IPS-15b (cell line): ENCODE results near the gene MKNK1.

Experiments
- H3K27me3 ChIP-seq: one replicate; pipeline ENCODE4 v1.6.1; 2013; ENCODE audit warnings: low read length; ENCODE audit not compliant: control insufficient read depth, insufficient read depth
- H3K36me3 ChIP-seq: one replicate; pipeline ENCODE4 v1.6.1; 2013; ENCODE audit warnings: low read length; ENCODE audit not compliant: control insufficient read depth, insufficient read depth
- H3K4me1 ChIP-seq: one replicate; pipeline ENCODE4 v1.6.1; 2013; ENCODE audit warnings: mild to moderate bottlenecking, low read length; ENCODE audit not compliant: control insufficient read depth, insufficient read depth
- H3K4me3 ChIP-seq: one replicate; pipeline ENCODE4 v1.5.1; 2013; ENCODE audit warnings: low read depth, low read length
- H3K9ac ChIP-seq: one replicate; pipeline ENCODE4 v1.6.1; 2013; ENCODE audit warnings: low read depth, mild to moderate bottlenecking, low read length
- H3K9me3 ChIP-seq: one replicate; pipeline ENCODE4 v1.6.1; 2013; ENCODE audit warnings: mild to moderate bottlenecking, low read length; ENCODE audit not compliant: control insufficient read depth, insufficient read depth

MKNK1 gene

DNA sequence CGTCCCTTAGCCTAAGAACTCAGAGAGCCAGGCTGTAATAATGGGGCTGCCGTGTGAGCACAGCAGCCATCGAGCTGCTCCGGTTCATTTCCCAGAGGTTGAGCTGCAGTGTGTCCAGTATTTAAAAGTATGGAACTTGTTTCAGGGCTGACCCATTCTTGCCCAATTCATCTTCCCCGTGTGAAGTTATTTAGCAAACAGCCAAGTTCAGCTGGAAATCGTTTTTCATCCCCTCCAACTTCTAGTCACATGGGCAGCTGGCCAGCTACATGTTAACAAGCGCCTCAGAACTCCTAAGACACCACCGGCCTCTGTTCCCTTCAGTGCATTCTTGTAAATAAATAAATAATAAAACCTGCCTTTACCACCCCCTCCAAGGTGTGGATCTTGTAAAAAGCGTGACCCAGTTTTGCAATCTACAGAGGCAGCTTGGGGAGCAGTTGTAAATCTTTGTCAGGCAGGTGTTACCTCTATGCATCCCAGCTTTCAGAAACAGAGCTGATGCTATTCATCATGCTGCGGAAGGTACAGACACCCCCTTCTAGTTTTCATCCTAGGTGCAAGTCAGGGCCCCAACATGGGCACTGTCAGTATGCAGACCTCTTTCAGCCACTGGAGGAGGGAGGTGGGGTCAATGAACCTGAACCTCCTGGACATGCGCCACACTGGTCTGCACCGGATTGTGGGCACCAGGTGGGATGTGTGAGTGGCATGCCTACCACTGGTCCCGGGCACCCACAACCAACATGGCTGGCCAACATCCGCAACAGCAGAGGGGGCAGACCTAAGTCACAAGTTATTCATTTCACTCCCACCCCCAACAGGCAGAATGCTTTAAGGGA, 34.0 kb downstream of the MKNK1 start:
- no peaks in the 10 kb centered on the region for H3K9me3 ChIP-seq
- no peaks in the 10 kb centered on the region for H3K4me1 ChIP-seq
- H3K4me3 ChIP-seq, result no peak overlapping the region
- H3K27me3 ChIP-seq, result no peaks in the 10 kb centered on the region
- H3K9ac ChIP-seq, result no peak overlapping the region
- peaks cover 2% of the 10 kb centered on the region for H3K36me3 ChIP-seq

GRCh38 chr1:46569116-46569515, 35.0 kb downstream of the MKNK1 start:
- H3K36me3 ChIP-seq, result peaks cover 2% of the 10 kb centered on the region
- no peaks in the 10 kb centered on the region for H3K9me3 ChIP-seq
- no peaks in the 10 kb centered on the region for H3K4me1 ChIP-seq
- H3K4me3 ChIP-seq, result no peak overlapping the region
- no peak overlapping the region for H3K9ac ChIP-seq
- no peaks in the 10 kb centered on the region for H3K27me3 ChIP-seq

DNA sequence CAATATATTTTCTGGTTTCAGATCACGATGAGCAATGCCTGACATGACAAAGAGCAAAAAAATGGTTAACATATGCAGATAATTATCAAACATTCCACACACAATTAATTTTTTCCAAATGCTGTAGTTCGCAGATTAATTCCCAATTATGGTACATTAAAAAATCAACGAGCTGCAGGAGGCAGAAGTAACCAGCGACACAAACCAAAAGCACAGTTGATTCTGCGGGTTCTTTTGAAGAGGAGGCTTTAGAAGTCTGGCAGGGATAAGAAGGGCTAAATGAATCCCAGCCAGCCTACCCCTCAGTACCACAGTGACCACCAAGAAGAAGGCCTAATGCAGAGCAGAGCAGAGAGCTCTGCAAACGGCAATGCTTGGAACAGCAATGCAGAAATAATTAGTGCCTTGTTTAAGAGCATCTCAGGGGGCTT, 35.6 kb downstream of the MKNK1 start:
- Histone ChIP-seq H3K27me3 (no peaks in the 10 kb centered on the region), H3K9ac (no peak overlapping the region), H3K4me1 (no peaks in the 10 kb centered on the region), H3K9me3 (no peaks in the 10 kb centered on the region), H3K4me3 (no peak overlapping the region), H3K36me3 (peaks cover 2% of the 10 kb centered on the region)

GRCh38 chr1:46563341-46563740, 40.7 kb downstream of the MKNK1 start:
- Histone ChIP-seq H3K36me3 (peaks cover 2% of the 10 kb centered on the region), H3K27me3 (no peaks in the 10 kb centered on the region), H3K4me3 (no peak overlapping the region), H3K9me3 (no peaks in the 10 kb centered on the region), H3K4me1 (no peaks in the 10 kb centered on the region), H3K9ac (no peak overlapping the region)

- Histone ChIP-seq H3K36me3 (peaks cover 2% of the 10 kb centered on the region), H3K27me3 (no peaks in the 10 kb centered on the region), H3K9ac (no peak overlapping the region), H3K9me3 (no peaks in the 10 kb centered on the region), H3K4me3 (no peak overlapping the region), H3K4me1 (peaks cover 3% of the 10 kb centered on the region)
These were observed 41.6 kb downstream of the MKNK1 start for GRCh38 chr1:46562498-46562897.

DNA sequence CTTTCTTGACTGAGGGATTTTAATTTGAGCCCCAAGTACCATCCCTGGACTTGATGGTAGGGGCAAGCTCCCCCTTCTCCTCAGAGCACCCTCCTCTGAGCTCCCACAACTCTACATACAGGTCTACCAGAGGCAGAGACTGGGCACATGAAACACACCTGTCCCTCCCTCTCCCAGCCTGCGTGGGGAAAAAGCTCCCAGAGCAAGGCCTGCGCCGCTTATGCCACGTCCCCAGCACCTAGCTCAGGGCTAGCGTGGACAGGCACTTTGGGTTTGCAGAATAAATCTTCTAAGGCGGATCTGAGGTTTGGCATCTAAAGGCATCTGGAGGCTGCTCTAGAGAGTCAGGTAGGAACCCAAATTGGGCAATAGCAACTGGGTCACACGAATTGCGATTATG, 45.1 kb downstream of the MKNK1 start:
- no peaks in the 10 kb centered on the region for H3K36me3 ChIP-seq
- peaks cover 3% of the 10 kb centered on the region for H3K4me1 ChIP-seq
- no peaks in the 10 kb centered on the region for H3K9me3 ChIP-seq
- H3K9ac ChIP-seq, result no peak overlapping the region
- no peak overlapping the region for H3K4me3 ChIP-seq
- no peaks in the 10 kb centered on the region for H3K27me3 ChIP-seq

GRCh38 chr1:46558141-46558963, 45.7 kb downstream of the MKNK1 start:
- H3K4me3 ChIP-seq, result no peak overlapping the region
- no peak overlapping the region for H3K9ac ChIP-seq
- no peaks in the 10 kb centered on the region for H3K36me3 ChIP-seq
- no peaks in the 10 kb centered on the region for H3K9me3 ChIP-seq
- no peaks in the 10 kb centered on the region for H3K27me3 ChIP-seq
- H3K4me1 ChIP-seq, result peaks cover 3% of the 10 kb centered on the region

DNA sequence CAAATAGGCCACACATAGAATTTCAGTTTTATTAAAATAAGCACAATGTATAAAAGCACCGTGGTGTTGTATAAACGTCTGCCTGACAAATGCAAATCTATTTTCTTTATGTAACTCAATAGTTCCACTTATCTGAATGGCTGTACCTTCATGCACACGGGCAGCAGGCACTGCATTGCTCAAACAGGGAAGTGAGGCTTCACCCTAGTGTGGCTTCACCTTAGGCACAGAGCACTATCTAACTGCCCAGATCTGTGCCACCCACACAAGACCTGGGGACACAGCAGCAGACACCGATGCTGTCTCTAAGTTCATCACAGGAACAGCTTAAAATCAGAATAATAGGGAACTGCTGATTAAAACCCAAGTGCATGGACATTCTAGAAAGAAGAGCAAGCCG, 46.7 kb downstream of the MKNK1 start:
- no peaks in the 10 kb centered on the region for H3K9me3 ChIP-seq
- no peaks in the 10 kb centered on the region for H3K36me3 ChIP-seq
- peaks cover 3% of the 10 kb centered on the region for H3K4me1 ChIP-seq
- no peak overlapping the region for H3K4me3 ChIP-seq
- H3K27me3 ChIP-seq, result no peaks in the 10 kb centered on the region
- no peak overlapping the region for H3K9ac ChIP-seq

- no peaks in the 10 kb centered on the region for H3K36me3 ChIP-seq
- H3K4me3 ChIP-seq, result no peak overlapping the region
- no peak overlapping the region for H3K9ac ChIP-seq
- peaks cover 3% of the 10 kb centered on the region for H3K4me1 ChIP-seq
- no peaks in the 10 kb centered on the region for H3K9me3 ChIP-seq
- H3K27me3 ChIP-seq, result peaks cover under 1% of the 10 kb centered on the region
These were observed 47.2 kb downstream of the MKNK1 start for GRCh38 chr1:46556822-46557221.

- Histone ChIP-seq H3K36me3 (no peaks in the 10 kb centered on the region), H3K9me3 (no peaks in the 10 kb centered on the region), H3K27me3 (peaks cover 8% of the 10 kb centered on the region), H3K9ac (no peak overlapping the region), H3K4me1 (peaks cover 3% of the 10 kb centered on the region), H3K4me3 (no peak overlapping the region)
These were observed 48.0 kb downstream of the MKNK1 start for GRCh38 chr1:46555826-46556619.

DNA sequence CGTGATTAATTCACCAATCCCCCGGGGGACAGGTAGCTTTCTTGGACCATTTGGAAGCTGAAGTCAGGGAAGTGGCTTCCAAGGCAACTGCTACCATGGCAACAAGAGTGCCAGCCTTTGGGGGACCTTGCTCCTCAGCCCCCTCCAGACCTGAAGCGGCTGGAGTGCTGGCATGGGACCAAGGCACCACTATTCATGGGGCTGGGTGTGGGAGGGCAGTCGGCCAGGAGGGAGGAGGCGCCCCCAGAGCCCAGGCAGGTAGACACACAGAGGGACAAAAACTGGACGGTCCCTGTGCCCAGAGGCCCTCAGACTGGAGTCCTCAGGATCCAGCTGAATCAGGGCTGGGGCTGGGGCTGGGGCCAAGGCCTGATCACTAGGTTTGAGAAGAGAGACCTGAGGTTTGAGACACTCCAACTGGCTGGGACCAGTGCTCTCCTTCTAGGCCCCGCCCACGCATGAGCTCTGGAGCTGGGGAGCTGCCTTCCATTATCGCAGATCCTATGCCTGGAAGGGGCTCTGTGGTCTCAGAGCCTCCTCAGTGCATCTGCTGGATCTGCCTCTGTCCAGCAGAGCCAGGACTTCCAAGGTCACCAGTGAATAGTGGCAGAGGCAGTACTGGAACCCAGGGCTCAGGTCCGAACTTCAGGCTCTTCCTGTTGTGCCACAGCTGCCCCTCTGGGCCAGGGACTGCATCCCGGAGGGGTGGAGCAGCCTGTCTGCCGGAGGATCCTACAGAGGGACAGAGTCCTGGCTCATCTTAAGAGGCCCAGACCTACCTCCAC, 49.3 kb downstream of the MKNK1 start:
- no peak overlapping the region for H3K4me3 ChIP-seq
- H3K27me3 ChIP-seq, result peaks cover 8% of the 10 kb centered on the region
- H3K4me1 ChIP-seq, result peaks cover 11% of the 10 kb centered on the region
- H3K9me3 ChIP-seq, result no peaks in the 10 kb centered on the region
- no peaks in the 10 kb centered on the region for H3K36me3 ChIP-seq
- H3K9ac ChIP-seq, result no peak overlapping the region
